ENCODE results near the gene SYNM.

The SYNM gene

GRCh38 chr15:99125061-99125891, 20.4 kb downstream of the SYNM start:
- no peak for DNase-seq

DNA sequence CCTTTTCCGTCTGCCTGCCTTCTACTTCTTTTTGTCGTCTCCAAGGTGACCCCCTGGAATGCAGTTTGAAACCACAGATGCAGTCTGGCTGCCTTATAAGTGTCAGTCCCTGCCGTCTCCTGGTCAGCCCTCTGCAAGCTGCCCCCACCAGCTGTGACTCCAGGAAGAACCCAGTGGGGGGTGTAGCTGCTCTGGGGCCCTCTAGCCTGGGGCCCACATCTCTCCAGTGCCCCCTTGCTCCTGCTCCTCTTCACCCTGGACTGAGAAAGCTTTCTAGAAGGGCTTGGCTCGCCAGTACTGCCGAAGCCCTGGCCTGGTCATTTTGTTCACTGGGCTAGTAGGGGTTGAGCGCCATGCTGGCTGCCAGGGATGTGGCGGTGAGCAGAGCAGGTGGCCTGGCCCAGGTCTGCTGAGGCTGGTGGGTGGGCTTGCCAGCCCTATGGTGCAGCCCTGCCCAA, 21.3 kb downstream of the SYNM start:
- DNase-seq, result no peak

GRCh38 chr15:99126930-99127329, 22.1 kb downstream of the SYNM start:
- no peak for DNase-seq

DNA sequence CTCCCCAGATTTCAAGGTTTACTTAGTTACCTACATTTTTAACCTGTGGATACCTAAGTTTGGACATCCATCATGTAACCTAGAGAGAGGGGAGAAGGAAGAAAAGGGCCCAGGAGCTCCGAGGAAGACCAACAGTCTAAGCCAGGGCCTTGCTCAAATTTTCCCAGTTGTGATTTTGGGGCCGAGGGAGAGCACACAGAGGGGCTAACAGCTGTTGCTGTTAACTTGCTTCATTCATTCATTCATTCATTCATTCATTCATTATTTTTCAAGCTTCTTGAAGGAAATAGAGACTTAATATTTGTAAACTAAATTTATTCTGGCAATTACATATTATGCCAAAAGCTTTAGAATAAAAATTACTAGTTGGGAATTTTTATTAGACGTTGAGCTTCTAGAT, 22.9 kb downstream of the SYNM start:
- DNase-seq, result no peak

- DNase-seq, result no peak
Measured at GRCh38 chr15:99128411-99128810, 23.5 kb downstream of the SYNM start.

- DNase-seq, result no peak
Measured at GRCh38 chr15:99129644-99130043, 24.8 kb downstream of the SYNM start.

DNA sequence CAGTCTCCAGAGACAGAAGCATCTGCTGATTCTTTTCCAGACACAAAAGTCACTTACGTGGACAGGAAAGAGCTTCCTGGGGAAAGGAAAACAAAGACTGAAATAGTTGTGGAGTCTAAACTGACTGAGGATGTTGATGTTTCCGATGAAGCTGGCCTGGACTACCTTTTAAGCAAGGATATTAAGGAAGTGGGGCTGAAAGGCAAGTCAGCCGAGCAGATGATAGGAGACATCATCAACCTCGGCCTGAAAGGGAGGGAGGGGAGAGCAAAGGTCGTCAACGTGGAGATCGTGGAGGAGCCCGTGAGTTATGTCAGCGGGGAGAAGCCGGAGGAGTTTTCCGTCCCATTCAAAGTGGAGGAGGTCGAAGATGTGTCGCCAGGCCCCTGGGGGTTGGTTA, 25.4 kb downstream of the SYNM start:
- DNase-seq, result no peak

- DNase-seq, result no peak
Measured at GRCh38 chr15:99130765-99131440, 26.0 kb downstream of the SYNM start.

DNA sequence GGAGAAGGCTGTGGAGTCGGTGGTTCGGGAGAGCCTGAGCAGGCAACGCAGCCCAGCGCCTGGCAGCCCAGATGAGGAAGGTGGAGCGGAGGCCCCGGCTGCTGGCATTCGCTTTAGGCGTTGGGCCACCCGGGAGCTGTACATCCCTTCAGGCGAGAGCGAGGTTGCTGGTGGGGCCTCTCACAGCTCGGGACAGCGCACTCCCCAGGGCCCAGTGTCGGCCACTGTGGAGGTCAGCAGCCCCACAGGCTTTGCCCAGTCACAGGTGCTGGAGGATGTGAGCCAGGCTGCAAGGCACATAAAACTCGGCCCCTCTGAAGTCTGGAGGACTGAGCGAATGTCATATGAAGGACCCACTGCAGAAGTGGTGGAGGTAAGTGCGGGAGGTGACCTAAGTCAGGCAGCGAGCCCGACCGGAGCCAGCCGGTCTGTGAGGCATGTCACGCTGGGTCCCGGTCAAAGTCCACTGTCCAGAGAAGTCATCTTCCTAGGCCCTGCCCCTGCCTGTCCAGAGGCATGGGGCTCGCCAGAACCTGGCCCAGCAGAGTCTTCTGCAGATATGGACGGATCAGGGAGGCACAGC, 26.7 kb downstream of the SYNM start:
- no peak for DNase-seq

- DNase-seq, result no peak
Measured at GRCh38 chr15:99132122-99132521, 27.2 kb downstream of the SYNM start.

DNA sequence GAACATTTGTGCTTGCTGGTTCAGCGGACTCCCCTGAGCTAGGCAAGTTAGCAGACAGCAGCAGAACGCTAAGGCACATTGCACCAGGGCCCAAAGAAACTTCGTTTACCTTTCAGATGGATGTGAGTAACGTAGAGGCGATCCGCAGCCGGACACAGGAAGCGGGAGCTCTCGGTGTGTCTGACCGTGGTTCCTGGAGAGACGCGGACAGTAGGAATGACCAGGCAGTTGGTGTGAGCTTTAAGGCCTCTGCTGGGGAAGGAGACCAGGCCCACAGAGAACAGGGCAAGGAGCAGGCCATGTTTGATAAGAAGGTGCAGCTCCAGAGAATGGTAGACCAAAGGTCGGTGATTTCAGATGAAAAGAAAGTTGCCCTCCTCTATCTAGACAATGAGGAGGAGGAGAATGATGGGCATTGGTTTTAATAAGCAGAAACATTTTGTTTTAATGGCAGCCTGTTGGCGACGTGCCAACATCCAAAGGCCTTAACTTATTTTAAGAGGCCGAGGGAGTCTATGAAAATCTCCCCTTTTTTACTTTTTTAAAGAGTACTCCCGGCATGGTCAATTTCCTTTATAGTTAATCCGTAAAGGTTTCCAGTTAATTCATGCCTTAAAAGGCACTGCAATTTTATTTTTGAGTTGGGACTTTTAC, 27.9 kb downstream of the SYNM start:
- DNase-seq, result no peak

GRCh38 chr15:99134317-99134821, 29.5 kb downstream of the SYNM start:
- DNase-seq, result no peak

- no peak for DNase-seq
Measured at GRCh38 chr15:99135194-99135593, 30.3 kb downstream of the SYNM start.

- DNase-seq, result peak; percentile 82
Measured at GRCh38 chr15:99137111-99137546, 32.2 kb downstream of the SYNM start.

DNA sequence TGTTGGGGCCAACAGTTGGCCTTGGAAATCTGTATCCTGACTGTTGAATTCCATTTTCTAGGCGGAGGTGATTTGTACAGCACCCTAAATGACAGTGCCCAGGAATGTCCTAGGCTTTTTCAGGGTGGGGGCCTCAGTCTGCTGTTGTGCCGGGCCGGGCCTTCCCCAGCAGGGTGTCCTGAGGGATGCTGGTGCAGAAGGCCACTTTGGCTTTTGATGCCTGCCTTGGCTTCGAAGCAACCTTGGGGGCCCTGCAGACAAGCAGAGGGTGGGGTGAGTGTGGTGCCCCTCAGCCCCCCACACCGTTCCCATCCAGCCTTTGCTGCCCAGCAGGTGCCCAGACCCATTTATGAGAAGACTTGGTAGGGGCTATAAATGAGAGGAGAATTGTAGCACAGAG, 33.0 kb downstream of the SYNM start:
- DNase-seq, result no peak

- DNase-seq, result no peak
Measured at GRCh38 chr15:99138491-99138982, 33.7 kb downstream of the SYNM start.

GRCh38 chr15:99139276-99139675, 34.4 kb downstream of the SYNM start:
- no peak for DNase-seq

DNA sequence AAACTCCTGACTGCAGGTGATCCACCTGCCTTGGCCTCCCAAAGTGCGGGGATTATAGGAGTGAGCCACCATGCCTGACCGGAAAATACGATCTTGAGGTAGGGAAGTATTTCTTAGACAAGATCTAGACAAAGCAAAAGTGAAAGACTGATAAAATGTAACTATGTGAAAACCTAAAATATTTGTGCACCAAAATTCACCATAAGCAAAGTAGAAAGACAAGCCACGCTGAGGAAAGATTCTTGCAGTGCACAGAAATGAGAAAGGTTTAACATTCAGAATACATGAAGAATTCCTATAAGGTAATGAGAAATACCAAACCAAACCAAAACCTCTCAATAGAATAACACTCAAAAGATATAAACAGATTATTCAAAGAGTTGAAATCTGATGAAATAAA, 35.7 kb downstream of the SYNM start:
- DNase-seq, result no peak

DNA sequence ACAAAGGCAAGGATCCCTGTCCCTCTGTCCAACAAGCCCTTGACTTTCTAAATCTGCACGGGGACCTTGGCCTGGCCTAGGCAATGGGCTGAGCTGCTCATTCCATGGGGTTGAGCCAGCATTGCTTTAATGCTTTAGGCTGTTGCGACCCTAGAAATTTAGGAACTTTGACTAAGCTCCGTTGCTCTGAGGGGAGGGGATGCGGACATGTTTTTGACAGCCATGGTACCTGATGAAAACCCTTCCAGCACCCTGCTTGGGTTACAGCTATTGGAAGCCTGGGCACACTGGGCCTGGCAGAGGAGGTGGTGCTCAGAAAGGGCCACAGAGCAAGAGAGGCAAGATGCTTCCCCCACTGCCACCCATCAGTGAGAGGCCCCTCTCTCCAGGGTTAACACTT, 37.1 kb downstream of the SYNM start:
- no peak for DNase-seq

DNA sequence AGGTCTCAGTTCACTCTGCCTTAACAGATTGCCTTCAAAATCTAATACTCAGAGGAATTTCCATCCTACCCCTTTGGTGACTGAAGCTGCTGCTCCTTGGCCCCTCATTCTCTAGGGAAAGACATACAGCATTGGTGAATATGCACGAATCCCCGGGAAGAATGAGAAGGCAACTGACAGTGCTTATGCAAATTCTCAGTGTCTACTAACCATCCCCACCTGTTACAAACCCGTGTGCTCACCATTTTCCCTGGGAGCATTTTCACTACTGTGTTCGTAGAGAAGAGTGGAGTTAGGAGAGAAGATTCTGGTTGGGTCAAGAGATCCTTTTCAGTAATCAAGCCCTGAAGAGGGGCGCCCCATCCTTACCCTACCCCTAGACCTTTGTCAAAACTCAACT, 37.7 kb downstream of the SYNM start:
- DNase-seq, result no peak

DNA sequence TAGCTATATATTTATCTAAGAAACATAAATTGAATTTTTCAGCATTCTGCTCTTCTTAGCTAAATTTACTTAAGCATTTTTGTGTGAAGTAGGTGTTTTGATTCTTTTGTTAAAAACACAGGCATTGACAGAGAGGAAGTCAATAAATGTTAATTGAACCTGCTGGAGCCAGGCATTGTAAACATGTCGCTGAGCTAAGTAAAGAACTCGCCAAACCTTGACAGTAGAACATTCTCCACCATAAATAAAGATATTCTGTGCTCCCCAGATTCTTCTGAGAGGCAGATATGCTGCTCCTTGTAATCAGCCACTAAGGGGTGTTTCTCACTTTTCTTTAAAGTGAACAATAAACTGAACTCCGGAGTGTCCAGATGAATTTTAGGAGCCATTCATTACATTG, 38.4 kb downstream of the SYNM start:
- no peak for DNase-seq

DNA sequence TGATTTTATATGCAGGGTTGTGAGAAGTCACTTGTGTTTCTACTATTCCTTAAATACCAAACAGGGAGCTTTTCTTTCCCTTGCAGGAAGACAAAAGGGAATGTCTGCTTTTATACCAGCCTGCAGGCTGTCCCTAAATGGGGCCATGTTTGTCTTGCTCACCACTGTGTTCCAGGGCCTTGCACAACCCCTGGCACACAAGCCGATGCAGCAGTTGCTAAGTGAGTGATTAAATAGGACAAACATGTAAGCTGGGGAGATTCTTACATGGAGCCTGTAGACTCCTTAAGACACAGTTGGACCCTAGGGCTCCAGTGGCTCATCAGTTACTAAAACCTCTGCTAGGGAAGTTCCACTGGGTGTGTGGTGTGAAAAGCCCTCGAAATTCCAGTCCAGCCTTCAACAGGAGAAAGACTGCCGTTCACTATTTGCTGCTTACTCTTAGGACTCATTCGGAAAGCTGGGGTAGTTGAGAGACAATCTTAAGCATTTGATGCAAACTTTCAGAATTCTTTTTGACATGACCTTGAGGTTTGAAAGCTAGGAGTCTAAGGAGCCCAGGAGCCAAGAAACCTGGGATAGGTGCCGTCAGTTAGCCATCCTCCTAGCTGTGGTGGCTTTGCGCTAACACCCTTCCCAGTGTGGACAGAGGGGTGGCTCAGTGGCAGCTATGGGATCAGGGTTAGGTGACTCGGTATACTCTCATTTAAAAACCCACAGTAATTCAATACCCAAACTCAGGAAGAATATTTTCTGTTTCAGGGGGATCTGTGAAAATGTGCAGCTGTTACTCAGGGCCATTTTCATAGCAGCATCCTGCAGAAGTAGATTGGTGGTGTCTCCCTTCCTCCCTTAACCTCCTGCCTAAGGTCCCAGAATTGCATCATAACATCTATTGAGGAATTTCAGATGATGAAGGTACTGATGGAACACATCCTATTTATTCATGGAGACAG, 39.1 kb downstream of the SYNM start:
- DNase-seq, result no peak

Measured in NCI-H2171 treated with DMSO at 0.1 percent for 48 hours (cell line).